K562 (cell line): ENCODE data around the gene SUSD5. TPM values are rescaled to one million over a fixed set of nuclear protein-coding genes. Genes with fewer than 3 reads are reported as not detected.

Experiments used
- ATAC-seq: fragments of 200-7000 bp; cut with Tn5 transposase; 3 replicates; pipeline ENCODE4 v1.9.1; 2020; ENCODE audit warnings: moderate library complexity
- BruUV-seq: library from RNA; stranded (reverse); fragments of 400-500 nt; replicated peaks from 2 replicates; lab custom pipeline; 2021; lab: Mats Ljungman, UMichigan
- CTCF ChIA-PET: fragments of 300-600 bp; formaldehyde crosslinking; extraction: SDS; loops from one replicate; lab custom pipeline; 2021; ENCODE audit warnings: low intra/inter-chr PET ratio; lab: Yijun Ruan, JAX
- POLR2A ChIA-PET: fragments of 300-600, 350-650 bp; sonication (Branson Sonifier 250); formaldehyde crosslinking; extraction: SDS; loops from one replicate; lab custom pipeline; 2021; ENCODE audit warnings: antibody characterized with exemption, inconsistent platforms; lab: Yijun Ruan, JAX
- DNase-seq, 4 experiments: peaks; one replicate each; pipeline versions ENCODE4 v3.0.0 to v3.0.0-alpha.2; 2011 to 2018; ENCODE audit warnings: low spot score in 3 of 4, mixed read lengths in 3 of 4; ENCODE audit errors: extremely low read depth in 1 of 4
- FAIRE-seq: peaks from 2 replicates; lab custom pipeline; 2011; peaks lifted over from hg19 to GRCh38; lab: Jason Lieb, UNC
- H2AFZ ChIP-seq: 2 replicates; pipeline ENCODE4 v1.6.0; 2011; ENCODE audit warnings: low read depth, low read length, control low read depth, inconsistent platforms
- H3K27ac ChIP-seq: fragments of 200-600 bp; 3 replicates; pipeline ENCODE4 v1.8.0; 2011; ENCODE audit warnings: low read depth, mild to moderate bottlenecking, control low read depth, inconsistent platforms, low read length, moderate library complexity, mixed read lengths; ENCODE audit errors: extremely low read depth
- H3K27me3 ChIP-seq, 2 experiments: fragments of 300-600 bp in 1 of 2; 2 replicates in 1 of 2; 3 replicates in 1 of 2; pipeline versions ENCODE4 v1.6.0 to v1.8.0; 2011; ENCODE audit warnings: inconsistent platforms in 2 of 2, low read length in 2 of 2, mild to moderate bottlenecking in 1 of 2, mixed read lengths in 1 of 2, moderate library complexity in 1 of 2; ENCODE audit not compliant: control insufficient read depth in 2 of 2, insufficient read depth in 2 of 2
- H3K36me3 ChIP-seq: fragments of 300-600 bp; 3 replicates; pipeline ENCODE4 v1.8.0; 2011; ENCODE audit warnings: mild to moderate bottlenecking, low read length, inconsistent platforms; ENCODE audit not compliant: control insufficient read depth, insufficient read depth
- H3K4me1 ChIP-seq, 2 experiments: fragments of 200-600 bp in 1 of 2; replicated peaks in 1 of 2; 2 replicates in 1 of 2; 3 replicates in 1 of 2; pipeline versions ENCODE4 v1.5.1 to v1.8.0; 2011; ENCODE audit warnings: inconsistent platforms in 2 of 2, low read length in 2 of 2, mild to moderate bottlenecking in 1 of 2, mixed read lengths in 1 of 2, moderate library complexity in 1 of 2; ENCODE audit not compliant: control insufficient read depth in 2 of 2, insufficient read depth in 2 of 2
- H3K4me2 ChIP-seq: 2 replicates; pipeline ENCODE4 v1.6.1; 2011; ENCODE audit warnings: low read length, control low read depth, inconsistent platforms, mixed read lengths; ENCODE audit not compliant: insufficient read depth
- H3K4me3 ChIP-seq: fragments of 200-600 bp; sonication (generic), shearing (Covaris generic); 2 replicates; pipeline ENCODE4 v1.5.1; 2016; ENCODE audit warnings: control low read depth, inconsistent platforms
- H3K79me2 ChIP-seq: fragments of 200-600 bp; 3 replicates; pipeline ENCODE4 v1.8.0; 2011; ENCODE audit warnings: low read length, inconsistent platforms; ENCODE audit not compliant: control insufficient read depth, insufficient read depth
- H3K9ac ChIP-seq, 2 experiments: 2 replicates each; pipeline versions ENCODE4 v1.6.0 to v1.6.1; 2011; ENCODE audit warnings: low read depth in 2 of 2, low read length in 2 of 2, control low read depth in 1 of 2, inconsistent platforms in 1 of 2, mild to moderate bottlenecking in 1 of 2, mixed read lengths in 1 of 2; ENCODE audit not compliant: insufficient read depth in 1 of 2
- H3K9me1 ChIP-seq: one replicate; pipeline ENCODE4 v1.6.0; 2011; ENCODE audit warnings: inconsistent platforms, mild to moderate bottlenecking, low read length, moderate library complexity; ENCODE audit not compliant: control insufficient read depth, insufficient read depth
- H3K9me3 ChIP-seq: replicated peaks from 2 replicates; pipeline ENCODE4 v1.5.1; 2011; ENCODE audit warnings: low read depth, low read length, inconsistent platforms; ENCODE audit not compliant: control insufficient read depth, insufficient read depth
- H4K20me1 ChIP-seq: replicated peaks from 2 replicates; pipeline ENCODE4 v1.6.1; 2011; ENCODE audit warnings: low read length, inconsistent platforms, mixed read lengths; ENCODE audit not compliant: control insufficient read depth, insufficient read depth
- HNRNPH1 ChIP-seq: fragments of 200-400 bp; formaldehyde crosslinking; optimal IDR thresholded peaks from 2 replicates; pipeline ENCODE3; 2017; ENCODE audit warnings: low read depth, mild to moderate bottlenecking, low read length, moderate library complexity
- MYNN ChIP-seq, 2 experiments: sonication (generic); formaldehyde crosslinking in 1 of 2; IDR thresholded peaks; 2 replicates each; pipeline versions ENCODE4 v1.5.0 to v1.6.1; 2016 to 2020; ENCODE audit warnings: antibody characterized with exemption in 1 of 2, missing genetic modification reagents in 1 of 2
- WGBS: fragments of 100-300 bp; shearing (Covaris generic); methylation state at CpG from one replicate; pipeline ENCODE4 v1.1.6; 2016; ENCODE audit warnings: low coverage, mixed read lengths; ENCODE audit not compliant: insufficient coverage; ENCODE audit errors: missing lambda C conversion rate; 5-methylcytosine and 5-hydroxymethylcytosine counted together
- in situ Hi-C: fragments of 300-500 bp; cut with MboI; formaldehyde crosslinking; loops from 4 replicates; pipeline ENCODE4 v1.15.0; 2018; ENCODE audit warnings: inconsistent platforms, mixed read lengths
- intact Hi-C: fragments of 100-400 bp; cut with micrococcal nuclease; formaldehyde crosslinking; loops from 2 replicates; pipeline ENCODE4 v1.14.2; 2022
- polyA plus RNA-seq, 8 experiments: library from polyadenylated mRNA; depleted of rRNA in 4 of 8; stranded (reverse) in 5 of 8; unstranded in 3 of 8; fragments of >200 nt; fragmentation: Nextera tagmentation in 2 of 8; fragmentation: Illumina TruSeq in 1 of 8; extraction: Ambion mirVana in 2 of 8; extraction: Trizol in 1 of 8; gene quantifications; 2 replicates each; pipeline versions ENCODE4 v1.2.1 to v1.2.3, GENCODE V29; 2011 to 2014; ENCODE audit warnings: inconsistent platforms in 1 of 8, missing spikeins in 1 of 8
- total RNA-seq, 7 experiments: library from RNA; depleted of rRNA in 6 of 7; stranded (reverse); fragments of >200 nt in 6 of 7; fragmentation: Illumina TruSeq in 2 of 7; extraction: Trizol in 2 of 7; gene quantifications; 2 replicates each; pipeline versions ENCODE4 v1.2.1 to v1.2.3, GENCODE V29; 2011 to 2021; ENCODE audit warnings: low replicate concordance in 1 of 7
- TF ChIP-seq, protein P1 (sequence below), 3 experiments: fragments of 200-800 bp in 1 of 3; fragments of 250-450 bp in 1 of 3; fragments of 450-650 bp in 1 of 3; sonication (Bioruptor Pico) in 1 of 3; sonication (Bioruptor generic) in 1 of 3; formaldehyde crosslinking in 1 of 3; IDR thresholded peaks; 2 replicates each; pipeline versions ENCODE4 v1.6.1 to v1.8.0; 2016 to 2022; ENCODE audit warnings: mild to moderate bottlenecking in 2 of 3, missing genetic modification characterization in 2 of 3, missing compliant biosample characterization in 1 of 3, moderate library complexity in 1 of 3
- TF ChIP-seq, protein P2 (sequence below): sonication (generic); formaldehyde crosslinking; IDR thresholded peaks from 2 replicates; pipeline ENCODE4 v1.8.1; 2023; ENCODE audit warnings: mild to moderate bottlenecking, missing genetic modification reagents
- TF ChIP-seq, protein P3 (sequence below), 2 experiments: fragments of 250-450 bp in 1 of 2; fragments of 450-650 bp in 1 of 2; sonication (Bioruptor Pico) in 1 of 2; IDR thresholded peaks; 2 replicates each; pipeline versions ENCODE4 v1.6.1 to v1.8.0; 2016 to 2021; ENCODE audit warnings: mild to moderate bottlenecking in 2 of 2, moderate library complexity in 2 of 2, missing compliant biosample characterization in 1 of 2, missing genetic modification characterization in 1 of 2

SUSD5 gene
- total and polyA plus RNA-seq, 9 of the 15 experiments (the other 6 are each of a cell fraction or from before 2014, with no cell fraction given), result not detected

DNA sequence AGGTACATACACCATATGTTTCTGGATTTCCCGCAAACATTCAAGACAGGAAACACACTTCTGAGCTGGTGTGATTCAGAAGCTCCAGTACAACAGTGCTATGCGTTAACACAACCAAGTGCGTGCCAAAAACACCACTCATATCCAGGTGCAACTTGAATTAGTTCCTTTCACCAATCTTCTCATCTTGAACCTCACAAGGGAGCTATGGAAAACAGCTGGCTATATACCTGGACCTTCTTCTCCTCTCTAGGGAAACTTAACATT is 31.3 kb downstream of the SUSD5 start:
- POLR2A ChIA-PET, result no interaction called here
- FAIRE-seq (no peak), ATAC-seq (no peak), DNase-seq (no peak)
- in situ Hi-C loops (no loop called here), intact Hi-C loops (no loop called here)
- H3K4me1 ChIP-seq, result no peaks in the 10 kb centered on the region
- peaks cover 7 to 16% of the 10 kb centered on the region in 2 experiments; a peak in 4 of 5 replicates for H3K27me3 ChIP-seq
- no peaks in the 10 kb centered on the region for H3K9me3 ChIP-seq
- no peak overlapping the region for H3K27ac ChIP-seq
- no peak overlapping the region for H2AFZ ChIP-seq
- no peaks in the 10 kb centered on the region for H4K20me1 ChIP-seq
- H3K4me3 ChIP-seq, result no peak overlapping the region
- H3K9me1 ChIP-seq, result no peaks in the 10 kb centered on the region
- 11% methylated on average over 3 of the region's 3 CpGs for WGBS
- no peak overlapping the region for H3K4me2 ChIP-seq
- CTCF ChIA-PET, result no interaction called here
- no peaks in the 10 kb centered on the region for H3K36me3 ChIP-seq
- no peaks in the 10 kb centered on the region for H3K79me2 ChIP-seq
- H3K9ac ChIP-seq, result no peak overlapping the region
- no TSS peak for BruUV-seq
- TF ChIP-seq MYNN (IDR thresholded peaks at IDR 0.05), result no peak
- TF ChIP-seq MYNN (CRISPR knock-in tag; IDR thresholded peaks at IDR 0.05), result no peak
- TF ChIP-seq HNRNPH1, result no peak
- TF ChIP-seq, protein P1, sequence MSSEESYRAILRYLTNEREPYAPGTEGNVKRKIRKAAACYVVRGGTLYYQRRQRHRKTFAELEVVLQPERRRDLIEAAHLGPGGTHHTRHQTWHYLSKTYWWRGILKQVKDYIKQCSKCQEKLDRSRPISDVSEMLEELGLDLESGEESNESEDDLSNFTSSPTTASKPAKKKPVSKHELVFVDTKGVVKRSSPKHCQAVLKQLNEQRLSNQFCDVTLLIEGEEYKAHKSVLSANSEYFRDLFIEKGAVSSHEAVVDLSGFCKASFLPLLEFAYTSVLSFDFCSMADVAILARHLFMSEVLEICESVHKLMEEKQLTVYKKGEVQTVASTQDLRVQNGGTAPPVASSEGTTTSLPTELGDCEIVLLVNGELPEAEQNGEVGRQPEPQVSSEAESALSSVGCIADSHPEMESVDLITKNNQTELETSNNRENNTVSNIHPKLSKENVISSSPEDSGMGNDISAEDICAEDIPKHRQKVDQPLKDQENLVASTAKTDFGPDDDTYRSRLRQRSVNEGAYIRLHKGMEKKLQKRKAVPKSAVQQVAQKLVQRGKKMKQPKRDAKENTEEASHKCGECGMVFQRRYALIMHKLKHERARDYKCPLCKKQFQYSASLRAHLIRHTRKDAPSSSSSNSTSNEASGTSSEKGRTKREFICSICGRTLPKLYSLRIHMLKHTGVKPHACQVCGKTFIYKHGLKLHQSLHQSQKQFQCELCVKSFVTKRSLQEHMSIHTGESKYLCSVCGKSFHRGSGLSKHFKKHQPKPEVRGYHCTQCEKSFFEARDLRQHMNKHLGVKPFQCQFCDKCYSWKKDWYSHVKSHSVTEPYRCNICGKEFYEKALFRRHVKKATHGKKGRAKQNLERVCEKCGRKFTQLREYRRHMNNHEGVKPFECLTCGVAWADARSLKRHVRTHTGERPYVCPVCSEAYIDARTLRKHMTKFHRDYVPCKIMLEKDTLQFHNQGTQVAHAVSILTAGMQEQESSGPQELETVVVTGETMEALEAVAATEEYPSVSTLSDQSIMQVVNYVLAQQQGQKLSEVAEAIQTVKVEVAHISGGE (CRISPR knock-in tag; IDR thresholded peaks at IDR 0.05), result no peak
- TF ChIP-seq, protein P2, sequence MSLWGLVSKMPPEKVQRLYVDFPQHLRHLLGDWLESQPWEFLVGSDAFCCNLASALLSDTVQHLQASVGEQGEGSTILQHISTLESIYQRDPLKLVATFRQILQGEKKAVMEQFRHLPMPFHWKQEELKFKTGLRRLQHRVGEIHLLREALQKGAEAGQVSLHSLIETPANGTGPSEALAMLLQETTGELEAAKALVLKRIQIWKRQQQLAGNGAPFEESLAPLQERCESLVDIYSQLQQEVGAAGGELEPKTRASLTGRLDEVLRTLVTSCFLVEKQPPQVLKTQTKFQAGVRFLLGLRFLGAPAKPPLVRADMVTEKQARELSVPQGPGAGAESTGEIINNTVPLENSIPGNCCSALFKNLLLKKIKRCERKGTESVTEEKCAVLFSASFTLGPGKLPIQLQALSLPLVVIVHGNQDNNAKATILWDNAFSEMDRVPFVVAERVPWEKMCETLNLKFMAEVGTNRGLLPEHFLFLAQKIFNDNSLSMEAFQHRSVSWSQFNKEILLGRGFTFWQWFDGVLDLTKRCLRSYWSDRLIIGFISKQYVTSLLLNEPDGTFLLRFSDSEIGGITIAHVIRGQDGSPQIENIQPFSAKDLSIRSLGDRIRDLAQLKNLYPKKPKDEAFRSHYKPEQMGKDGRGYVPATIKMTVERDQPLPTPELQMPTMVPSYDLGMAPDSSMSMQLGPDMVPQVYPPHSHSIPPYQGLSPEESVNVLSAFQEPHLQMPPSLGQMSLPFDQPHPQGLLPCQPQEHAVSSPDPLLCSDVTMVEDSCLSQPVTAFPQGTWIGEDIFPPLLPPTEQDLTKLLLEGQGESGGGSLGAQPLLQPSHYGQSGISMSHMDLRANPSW (CRISPR knock-in tag), result no peak
- TF ChIP-seq, protein P3, sequence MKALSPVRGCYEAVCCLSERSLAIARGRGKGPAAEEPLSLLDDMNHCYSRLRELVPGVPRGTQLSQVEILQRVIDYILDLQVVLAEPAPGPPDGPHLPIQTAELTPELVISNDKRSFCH (CRISPR knock-in tag; IDR thresholded peaks at IDR 0.05), result no peak
- TF ChIP-seq, protein P3 (tag; IDR thresholded peaks at IDR 0.05), result no peak
